ENCODE measurements around the gene DACT1.
"Not testable (repeated sequence)": the region's sequence is repeated elsewhere in the genome, so short reads cannot be mapped to it uniquely, and the experiment has no call there.

DACT1 gene

DNA sequence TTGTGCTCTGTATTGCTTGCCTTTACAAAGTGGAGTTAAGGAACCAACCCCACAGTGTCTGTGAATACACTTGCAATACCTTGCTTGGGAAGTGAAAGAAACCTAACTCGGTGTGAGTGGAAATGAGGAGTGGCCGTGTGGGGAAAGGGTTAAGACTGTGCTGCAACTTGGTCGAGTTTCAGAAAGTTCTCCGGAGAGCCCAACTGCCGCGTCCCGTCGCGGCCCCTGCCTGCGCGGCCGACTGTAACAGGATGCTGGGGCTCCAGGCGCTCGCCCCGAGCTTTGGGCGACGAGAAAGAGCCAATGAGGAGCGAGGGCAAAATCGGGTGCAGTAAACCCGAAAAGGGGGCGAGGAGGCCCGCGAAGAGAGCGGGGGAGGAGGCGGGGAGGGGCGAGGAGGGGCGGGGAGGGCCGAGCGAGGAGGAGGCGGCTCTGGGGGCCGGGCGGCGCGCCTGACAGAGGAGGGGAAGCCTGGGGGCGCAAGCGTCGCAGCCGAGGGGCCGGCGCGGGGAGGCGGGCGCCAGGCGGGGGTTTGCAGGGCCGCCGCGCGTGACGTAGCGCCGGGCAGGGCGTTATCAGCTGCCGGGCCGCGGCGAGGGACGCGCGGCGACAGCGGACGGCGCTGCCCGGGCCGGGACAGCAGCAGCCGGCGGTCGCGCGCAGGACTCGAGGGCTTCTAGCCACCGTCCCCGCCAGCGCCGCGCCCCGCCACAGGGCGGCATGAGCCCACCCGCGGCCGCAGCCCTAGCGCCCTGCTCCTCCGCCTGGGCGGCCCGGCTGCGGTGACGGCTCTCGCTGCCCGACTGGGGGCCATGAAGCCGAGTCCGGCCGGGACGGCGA, at the start of gene DACT1:
DACT1 (plus strand) TSS at position 572 of the 840 bp plus-strand sequence; CDS start at position 813, 241 bp downstream.
- no peaks in the 10 kb centered on the region for H3K27me3 ChIP-seq (replicated peaks)
- H3K27ac ChIP-seq = peak within 1 kb of the TSS; percentile 90
- peaks cover 4% of the 10 kb centered on the region for H3K36me3 ChIP-seq (replicated peaks)
- DNase-seq = peak; percentile 75
- in situ Hi-C loops (cut with HindIII; ENCODE audit: low pct_ligation_motif_present, low sequenced_read_pairs) = loop anchor here (10.0 kb wide), 1 partner anchor 387 kb away; no protein-coding TSS in a partner anchor
- TF ChIP-seq, protein P1, sequence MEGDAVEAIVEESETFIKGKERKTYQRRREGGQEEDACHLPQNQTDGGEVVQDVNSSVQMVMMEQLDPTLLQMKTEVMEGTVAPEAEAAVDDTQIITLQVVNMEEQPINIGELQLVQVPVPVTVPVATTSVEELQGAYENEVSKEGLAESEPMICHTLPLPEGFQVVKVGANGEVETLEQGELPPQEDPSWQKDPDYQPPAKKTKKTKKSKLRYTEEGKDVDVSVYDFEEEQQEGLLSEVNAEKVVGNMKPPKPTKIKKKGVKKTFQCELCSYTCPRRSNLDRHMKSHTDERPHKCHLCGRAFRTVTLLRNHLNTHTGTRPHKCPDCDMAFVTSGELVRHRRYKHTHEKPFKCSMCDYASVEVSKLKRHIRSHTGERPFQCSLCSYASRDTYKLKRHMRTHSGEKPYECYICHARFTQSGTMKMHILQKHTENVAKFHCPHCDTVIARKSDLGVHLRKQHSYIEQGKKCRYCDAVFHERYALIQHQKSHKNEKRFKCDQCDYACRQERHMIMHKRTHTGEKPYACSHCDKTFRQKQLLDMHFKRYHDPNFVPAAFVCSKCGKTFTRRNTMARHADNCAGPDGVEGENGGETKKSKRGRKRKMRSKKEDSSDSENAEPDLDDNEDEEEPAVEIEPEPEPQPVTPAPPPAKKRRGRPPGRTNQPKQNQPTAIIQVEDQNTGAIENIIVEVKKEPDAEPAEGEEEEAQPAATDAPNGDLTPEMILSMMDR (IDR thresholded peaks at IDR 0.05; ENCODE audit: low read depth, low read length, missing control alignments) = no peak
- H3K4me3 ChIP-seq (ENCODE audit: low read depth, low read length) = peak within 1 kb of the TSS; percentile 72

GRCh38 chr14:58588321-58588720, 49.4 kb upstream of the DACT1 start:
- H3K27ac ChIP-seq; H3K4me3 ChIP-seq (ENCODE audit: low read depth, low read length); H3K27me3 ChIP-seq (replicated peaks); DNase-seq; in situ Hi-C loops (cut with HindIII; ENCODE audit: low pct_ligation_motif_present, low sequenced_read_pairs); H3K36me3 ChIP-seq (replicated peaks): not testable (repeated sequence)

GRCh38 chr14:58593977-58594376, 43.8 kb upstream of the DACT1 start:
- no peaks in the 10 kb centered on the region for H3K27me3 ChIP-seq (replicated peaks)
- no peak overlapping the region for H3K4me3 ChIP-seq (ENCODE audit: low read depth, low read length)
- TF ChIP-seq, protein P1 (IDR thresholded peaks at IDR 0.05; ENCODE audit: low read depth, low read length, missing control alignments) = no peak
- no peaks in the 10 kb centered on the region for H3K36me3 ChIP-seq (replicated peaks)
- DNase-seq = no peak
- no peak overlapping the region for H3K27ac ChIP-seq
- in situ Hi-C loops (cut with HindIII; ENCODE audit: low pct_ligation_motif_present, low sequenced_read_pairs) = no loop called here

DNA sequence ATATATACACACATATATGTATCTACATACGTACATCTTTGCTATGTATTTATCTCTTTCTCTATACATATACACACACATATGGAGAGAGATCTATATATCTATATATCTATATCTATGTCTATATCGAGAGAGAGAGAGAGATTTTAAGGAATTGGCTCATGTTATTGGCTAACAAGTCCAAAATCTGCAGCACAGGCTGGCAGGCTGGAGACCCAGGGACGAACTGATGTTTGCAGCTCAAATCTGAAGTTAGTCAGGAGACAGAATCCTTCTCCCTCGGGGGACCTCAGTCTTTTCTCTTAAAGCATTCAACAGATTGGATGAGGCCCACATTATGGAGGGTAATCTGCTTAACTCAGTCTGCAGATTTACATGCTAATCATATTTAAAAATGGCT, 40.7 kb upstream of the DACT1 start:
- in situ Hi-C loops (cut with HindIII; ENCODE audit: low pct_ligation_motif_present, low sequenced_read_pairs) = no loop called here
- no peak for DNase-seq
- Histone ChIP-seq H3K4me3 (ENCODE audit: low read depth, low read length) (no peak overlapping the region), H3K36me3 (replicated peaks) (no peaks in the 10 kb centered on the region), H3K27me3 (replicated peaks) (no peaks in the 10 kb centered on the region), H3K27ac (no peak overlapping the region)
- TF ChIP-seq, protein P1 (IDR thresholded peaks at IDR 0.05; ENCODE audit: low read depth, low read length, missing control alignments) = no peak

GRCh38 chr14:58598028-58598803, 39.5 kb upstream of the DACT1 start:
- no peaks in the 10 kb centered on the region for H3K27me3 ChIP-seq (replicated peaks)
- H3K27ac ChIP-seq = no peak overlapping the region
- in situ Hi-C loops (cut with HindIII; ENCODE audit: low pct_ligation_motif_present, low sequenced_read_pairs) = no loop called here
- TF ChIP-seq, protein P1 (IDR thresholded peaks at IDR 0.05; ENCODE audit: low read depth, low read length, missing control alignments) = no peak
- H3K36me3 ChIP-seq (replicated peaks) = no peaks in the 10 kb centered on the region
- H3K4me3 ChIP-seq (ENCODE audit: low read depth, low read length) = no peak overlapping the region
- no peak for DNase-seq
